Effector memory CD8-positive, alpha-beta T cell (primary cell): Measurements from ENCODE around the gene CDC42EP5.
A peak's percentile ranks its signal among the peaks of the same experiment; 100 is the strongest.
"Not testable (repeated sequence)": the region's sequence is repeated elsewhere in the genome, so short reads cannot be mapped to it uniquely, and the experiment has no call there.

ENCODE experiments used
- ATAC-seq: fragments of 150-1000 bp; cut with Tn5 transposase; replicated peaks from 2 replicates; pipeline ENCODE4 v1.10.0; 2021; ENCODE audit warnings: mild to moderate bottlenecking, moderate library complexity
- DNase-seq, 3 experiments: peaks; one replicate each; pipeline ENCODE4 v3.0.0; 2021
- H3K27ac Mint-ChIP-seq, 2 donors: one replicate each; pipeline ENCODE4 v1.8.0; 2022; ENCODE audit warnings: mild to moderate bottlenecking in 2 of 2, mixed read lengths in 2 of 2, moderate library complexity in 2 of 2
- H3K27me3 Mint-ChIP-seq, 2 donors: one replicate each; pipeline ENCODE4 v1.8.0; 2022; ENCODE audit warnings: mixed read lengths in 2 of 2
- H3K36me3 Mint-ChIP-seq: one replicate; pipeline ENCODE4 v1.8.0; 2022; ENCODE audit warnings: mild to moderate bottlenecking, moderate library complexity, mixed read lengths; ENCODE audit not compliant: insufficient read depth
- H3K4me1 Mint-ChIP-seq, 2 donors: one replicate each; pipeline ENCODE4 v1.8.0; 2022; ENCODE audit warnings: low read depth in 2 of 2, mixed read lengths in 2 of 2
- H3K4me3 Mint-ChIP-seq, 2 donors: one replicate each; pipeline ENCODE4 v1.8.0; 2022; ENCODE audit warnings: mild to moderate bottlenecking in 2 of 2, mixed read lengths in 2 of 2, moderate library complexity in 2 of 2
- H3K9me3 Mint-ChIP-seq, 2 donors: one replicate each; pipeline ENCODE4 v1.8.0; 2022; ENCODE audit warnings: mixed read lengths in 2 of 2

Gene CDC42EP5

DNA sequence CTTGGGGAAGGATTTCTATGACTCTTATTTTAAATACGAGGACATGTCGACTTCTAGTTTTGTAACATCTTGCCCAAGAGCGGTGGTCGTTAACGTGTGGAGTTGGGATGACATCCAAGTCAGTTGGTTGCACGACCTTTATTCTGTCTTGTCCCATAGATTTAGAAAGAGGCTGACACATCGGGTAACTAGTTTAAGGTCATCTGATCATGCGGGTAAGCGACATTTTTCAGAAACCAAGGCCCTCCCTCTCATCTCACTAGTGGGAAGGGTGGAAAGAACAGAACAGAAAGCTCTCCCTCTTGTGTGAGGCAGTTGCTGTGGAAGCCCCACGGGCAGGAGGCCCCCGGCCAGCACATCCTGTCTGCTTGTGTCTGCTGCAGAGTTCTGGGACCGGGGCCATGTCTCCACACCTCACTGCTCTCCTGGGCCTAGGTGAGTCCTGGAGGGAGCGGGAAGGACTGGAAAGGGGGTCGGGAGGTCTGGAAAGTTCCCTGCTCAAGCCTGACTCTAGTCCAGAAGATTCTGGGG, 29.5 kb upstream of the CDC42EP5 start, which contains the start of gene LAIR2:
Gene LAIR2 (plus strand): TSS at position 314 of the 531 bp plus-strand sequence. CDS start 88 bp downstream, at position 402.
- peaks cover 30 to 36% of the 10 kb centered on the region in 2 donors for H3K4me1 Mint-ChIP-seq
- DNase-seq: peak in 2 of 3 experiments; percentile 4 to 17
- H3K27me3 Mint-ChIP-seq: peaks cover 5 to 32% of the 10 kb centered on the region in 2 donors
- H3K27ac Mint-ChIP-seq: peak within 1 kb of the TSS in 1 of 2 donors; percentile 14
- no peaks in the 10 kb centered on the region for H3K36me3 Mint-ChIP-seq
- no peak for ATAC-seq
- H3K9me3 Mint-ChIP-seq: no peaks in the 10 kb centered on the region
- H3K4me3 Mint-ChIP-seq: peak within 1 kb of the TSS in 1 of 2 donors; percentile 57

DNA sequence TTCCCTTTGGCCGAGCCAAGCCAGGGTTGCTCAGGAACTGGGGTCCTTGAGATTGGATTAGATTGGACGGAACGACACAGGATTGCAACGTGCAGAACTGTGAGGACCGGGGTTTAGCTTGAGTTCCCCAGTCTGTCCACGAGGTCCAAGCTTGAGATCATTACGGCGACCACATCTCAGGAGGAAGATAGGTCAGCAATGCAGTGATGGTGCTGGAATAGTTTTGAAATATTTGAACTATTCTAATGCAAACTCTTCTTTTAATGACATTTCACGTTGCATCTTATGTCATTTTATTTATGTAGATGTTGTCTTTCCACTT, 25.3 kb upstream of the CDC42EP5 start:
- Mint-ChIP-seq H3K27me3 (peaks cover 10 to 45% of the 10 kb centered on the region in 2 donors), H3K4me1 (peaks cover 16 to 29% of the 10 kb centered on the region in 2 donors), H3K4me3 (peak overlapping the region; percentile 50 to 52)
- not testable (repeated sequence) for H3K27ac Mint-ChIP-seq, DNase-seq, H3K9me3 Mint-ChIP-seq, H3K36me3 Mint-ChIP-seq, ATAC-seq

DNA sequence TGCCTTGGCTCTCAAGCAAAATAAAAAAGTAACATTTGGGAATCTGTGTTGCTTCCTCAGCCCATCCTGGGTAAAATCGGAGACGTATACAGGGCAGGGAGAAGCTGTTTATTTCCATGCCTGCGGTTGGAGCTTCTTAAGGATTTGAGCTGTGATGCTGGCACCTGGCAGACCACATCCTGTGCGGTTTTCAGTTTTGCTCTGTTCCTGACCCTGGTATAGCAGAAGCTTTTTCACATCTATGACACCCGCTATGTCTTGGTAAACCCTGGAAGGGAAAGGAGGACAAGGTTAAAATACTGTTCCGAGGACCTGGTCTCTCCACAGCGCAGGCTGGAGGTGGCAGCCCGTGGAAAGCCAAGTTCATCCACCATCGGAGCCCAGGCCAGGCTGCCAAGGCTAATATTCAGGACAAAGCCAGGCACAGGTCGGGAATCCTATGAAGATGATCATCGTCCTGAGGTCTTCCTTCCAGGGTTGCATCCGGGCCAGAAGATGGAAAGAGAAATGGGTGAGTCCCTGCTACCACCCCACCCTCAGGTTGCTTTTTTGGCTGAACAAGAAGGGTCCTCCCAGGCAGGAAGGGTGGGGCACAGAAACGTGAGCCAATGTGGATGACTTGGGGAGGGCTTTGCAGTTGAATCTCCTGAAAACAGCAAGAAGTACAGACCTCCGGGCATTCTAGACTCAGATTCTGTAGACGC, 24.8 kb upstream of the CDC42EP5 start:
- not testable (repeated sequence) for H3K27ac Mint-ChIP-seq, H3K9me3 Mint-ChIP-seq, H3K36me3 Mint-ChIP-seq, DNase-seq
- Mint-ChIP-seq H3K27me3 (peaks cover 10 to 50% of the 10 kb centered on the region in 2 donors), H3K4me3 (peak overlapping the region; percentile 50 to 52), H3K4me1 (peaks cover 16 to 26% of the 10 kb centered on the region in 2 donors)
- ATAC-seq: peak; percentile 88

DNA sequence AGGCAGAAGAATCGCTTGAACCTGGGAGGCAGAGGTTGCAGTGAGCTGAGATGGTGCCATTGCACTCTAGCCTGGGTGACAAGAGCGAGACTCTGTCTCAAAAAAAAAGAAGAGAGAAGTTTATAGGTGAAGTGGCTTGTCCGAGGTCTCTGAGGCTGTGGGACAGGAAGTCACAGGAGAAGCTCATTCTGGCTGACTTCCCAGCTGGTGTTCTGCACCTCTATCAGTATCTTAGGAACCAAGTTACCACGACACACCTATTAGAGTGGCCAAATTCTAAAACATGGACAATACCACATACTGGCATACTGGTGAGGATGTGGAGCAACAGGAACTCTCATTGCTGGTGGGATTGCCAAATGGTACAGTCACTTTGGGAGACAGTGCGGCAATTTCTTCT, 22.2 kb upstream of the CDC42EP5 start:
- not testable (repeated sequence) for DNase-seq, H3K36me3 Mint-ChIP-seq, H3K4me3 Mint-ChIP-seq, H3K9me3 Mint-ChIP-seq, H3K27ac Mint-ChIP-seq
- ATAC-seq: peak; percentile 59
- peaks cover 16 to 26% of the 10 kb centered on the region in 2 donors for H3K4me1 Mint-ChIP-seq
- H3K27me3 Mint-ChIP-seq: peaks cover 10 to 52% of the 10 kb centered on the region in 2 donors

DNA sequence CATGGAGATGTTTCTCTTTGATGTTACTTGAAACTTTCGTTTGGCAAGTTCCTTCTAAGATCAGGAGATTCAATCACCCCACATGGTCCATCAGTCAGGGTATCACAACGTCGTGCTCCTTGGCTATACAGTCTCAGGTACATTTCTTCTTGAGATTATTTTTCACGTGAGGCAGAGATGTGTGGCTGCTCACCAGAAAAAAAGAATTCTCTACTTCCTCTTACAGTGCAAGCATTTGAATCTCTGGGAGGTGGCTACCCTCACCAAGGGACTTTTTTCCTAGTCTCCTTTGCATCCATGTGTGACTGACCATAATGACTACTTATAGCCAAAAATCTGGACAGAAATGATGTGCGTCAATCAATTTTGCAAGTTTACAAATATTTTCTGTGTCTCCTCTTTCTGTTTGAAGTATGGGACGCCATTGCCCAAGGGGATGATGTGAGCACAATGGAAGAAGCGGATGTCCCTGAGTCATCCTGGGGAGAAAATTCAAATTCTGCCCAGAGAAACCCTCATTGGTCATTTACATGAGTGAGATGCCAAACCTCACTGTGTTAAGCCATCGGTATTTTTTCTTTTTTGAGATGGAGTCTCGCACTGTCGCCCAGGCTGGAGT, 21.0 kb upstream of the CDC42EP5 start:
- no peak overlapping the region for H3K4me3 Mint-ChIP-seq
- DNase-seq: no peak
- no peak overlapping the region for H3K27ac Mint-ChIP-seq
- peaks cover 13 to 21% of the 10 kb centered on the region in 2 donors for H3K4me1 Mint-ChIP-seq
- no peaks in the 10 kb centered on the region for H3K9me3 Mint-ChIP-seq
- H3K27me3 Mint-ChIP-seq: peaks cover 6 to 46% of the 10 kb centered on the region in 2 donors
- no peaks in the 10 kb centered on the region for H3K36me3 Mint-ChIP-seq
- ATAC-seq: no peak

DNA sequence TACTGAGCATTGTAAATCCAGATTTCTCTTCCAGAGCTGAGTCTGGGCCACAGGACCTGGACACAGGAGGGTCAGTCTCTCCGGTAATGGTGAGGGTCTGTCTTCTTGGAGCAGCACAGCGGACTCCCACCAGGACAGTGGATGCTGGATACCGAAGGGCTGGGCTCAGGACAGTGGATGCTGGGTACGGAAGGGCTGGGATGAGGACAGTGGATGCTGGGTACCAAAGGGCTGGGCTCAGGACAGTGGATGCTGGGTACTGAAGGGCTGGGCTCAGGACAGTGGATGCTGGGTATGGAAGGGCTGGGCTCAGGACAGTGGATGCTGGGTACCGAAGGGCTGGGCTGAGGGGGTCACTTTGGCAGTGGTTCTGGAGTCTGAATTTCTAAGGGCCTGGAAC, 20.0 kb upstream of the CDC42EP5 start:
- peaks cover 12 to 21% of the 10 kb centered on the region in 2 donors for H3K4me1 Mint-ChIP-seq
- H3K9me3 Mint-ChIP-seq, ATAC-seq, H3K36me3 Mint-ChIP-seq, H3K27ac Mint-ChIP-seq, H3K4me3 Mint-ChIP-seq, DNase-seq: not testable (repeated sequence)
- peaks cover 5 to 44% of the 10 kb centered on the region in 2 donors for H3K27me3 Mint-ChIP-seq

DNA sequence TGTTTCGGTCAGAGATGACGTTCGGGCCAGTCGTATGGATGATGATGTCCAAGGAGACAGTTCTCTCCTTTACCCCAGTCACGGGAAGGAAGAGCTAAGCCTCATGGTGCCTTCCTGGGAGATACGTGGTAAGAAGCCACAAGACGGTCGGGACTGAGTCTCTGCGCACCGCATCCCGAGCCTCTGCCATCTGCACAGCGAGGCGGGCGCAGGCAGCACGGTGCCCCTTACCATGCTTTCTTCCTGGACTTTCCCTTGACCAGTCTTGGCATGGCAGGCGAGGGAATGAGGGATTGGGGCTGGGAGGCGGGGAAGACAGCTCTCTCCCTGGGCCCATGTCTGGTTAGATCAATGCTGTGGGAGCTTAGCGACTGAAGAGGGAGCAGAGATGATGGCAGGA, 19.5 kb upstream of the CDC42EP5 start:
- Mint-ChIP-seq H3K27me3 (peaks cover 5 to 44% of the 10 kb centered on the region in 2 donors), H3K9me3 (no peaks in the 10 kb centered on the region), H3K36me3 (no peaks in the 10 kb centered on the region), H3K4me3 (no peak overlapping the region), H3K4me1 (peaks cover 7 to 18% of the 10 kb centered on the region in 2 donors), H3K27ac (no peak overlapping the region)
- ATAC-seq (no peak), DNase-seq (no peak)

DNA sequence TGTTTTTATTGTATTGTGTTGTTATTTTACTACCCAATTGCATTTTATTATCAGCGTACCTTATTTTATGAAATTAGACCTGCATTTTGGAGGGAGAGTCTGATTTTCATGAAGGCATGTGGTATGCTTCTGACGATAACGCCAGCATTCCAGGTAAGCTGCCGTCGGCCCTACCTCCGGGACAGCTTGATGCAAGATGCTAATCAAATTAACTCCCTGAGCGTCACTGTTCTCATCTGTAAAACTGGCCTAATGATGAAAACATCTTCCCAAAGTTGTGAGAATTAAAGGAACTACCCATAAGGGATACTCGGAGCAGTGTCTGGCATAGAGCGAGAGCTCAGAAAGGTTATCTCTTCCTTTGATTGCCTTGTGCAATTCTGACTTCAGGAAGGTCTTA, 16.7 kb upstream of the CDC42EP5 start:
- Mint-ChIP-seq H3K27me3 (peaks cover 5 to 27% of the 10 kb centered on the region in 2 donors), H3K9me3 (no peaks in the 10 kb centered on the region), H3K36me3 (peaks cover 2% of the 10 kb centered on the region), H3K4me3 (no peak overlapping the region), H3K4me1 (peaks cover 3 to 20% of the 10 kb centered on the region in 2 donors), H3K27ac (no peak overlapping the region)
- ATAC-seq (no peak), DNase-seq (no peak)

DNA sequence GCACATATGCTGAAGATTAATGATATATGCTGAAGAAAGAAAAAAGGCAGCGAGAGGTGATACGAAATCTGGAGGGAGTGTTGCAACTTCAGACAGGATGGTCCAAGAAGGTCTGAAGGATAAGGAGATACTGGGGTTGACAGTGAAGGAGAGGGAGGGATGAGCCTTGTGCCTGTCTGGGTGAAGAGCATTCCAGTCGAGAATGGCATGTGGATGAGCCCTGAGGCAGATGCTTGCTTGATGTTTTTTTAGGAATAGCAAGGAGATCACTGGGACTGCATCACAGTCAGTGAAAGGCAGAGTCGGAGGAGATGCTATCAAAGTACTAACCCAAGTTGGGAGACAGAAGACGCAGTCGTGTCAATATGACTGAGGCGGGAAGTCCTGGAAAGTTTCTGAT, 16.2 kb upstream of the CDC42EP5 start:
- DNase-seq: no peak
- Mint-ChIP-seq H3K9me3 (no peaks in the 10 kb centered on the region), H3K4me3 (no peak overlapping the region), H3K27me3 (peaks cover 6 to 27% of the 10 kb centered on the region in 2 donors), H3K36me3 (peaks cover 2% of the 10 kb centered on the region), H3K27ac (no peak overlapping the region), H3K4me1 (peaks cover 3 to 20% of the 10 kb centered on the region in 2 donors)
- no peak for ATAC-seq

DNA sequence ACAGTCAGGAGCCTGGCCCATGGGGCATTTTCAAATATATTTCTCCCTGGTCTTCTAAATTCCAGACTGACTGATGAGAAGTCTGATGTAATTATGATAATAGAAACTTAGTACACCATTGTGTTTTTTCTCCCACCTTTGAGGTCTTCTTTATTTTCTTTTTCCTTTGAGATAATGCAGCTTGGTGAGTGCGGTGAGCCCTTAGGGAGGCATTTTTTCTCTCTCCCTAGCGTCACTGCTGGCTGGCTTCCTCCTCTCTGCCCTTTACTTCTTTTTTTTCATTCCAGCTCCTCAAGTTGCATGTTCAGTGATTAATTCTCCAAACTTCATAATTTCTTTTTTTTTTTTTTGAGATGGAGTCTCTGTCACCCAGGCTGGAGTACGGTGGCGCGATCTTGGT, 12.8 kb upstream of the CDC42EP5 start:
- DNase-seq (no peak), ATAC-seq (no peak)
- peaks cover 14 to 34% of the 10 kb centered on the region in 2 donors for H3K4me1 Mint-ChIP-seq
- peaks cover 7 to 20% of the 10 kb centered on the region in 2 donors for H3K27me3 Mint-ChIP-seq
- no peak overlapping the region for H3K27ac Mint-ChIP-seq
- peak overlapping the region; percentile 53 to 66 for H3K4me3 Mint-ChIP-seq
- H3K36me3 Mint-ChIP-seq: peaks cover 6% of the 10 kb centered on the region
- no peaks in the 10 kb centered on the region for H3K9me3 Mint-ChIP-seq

DNA sequence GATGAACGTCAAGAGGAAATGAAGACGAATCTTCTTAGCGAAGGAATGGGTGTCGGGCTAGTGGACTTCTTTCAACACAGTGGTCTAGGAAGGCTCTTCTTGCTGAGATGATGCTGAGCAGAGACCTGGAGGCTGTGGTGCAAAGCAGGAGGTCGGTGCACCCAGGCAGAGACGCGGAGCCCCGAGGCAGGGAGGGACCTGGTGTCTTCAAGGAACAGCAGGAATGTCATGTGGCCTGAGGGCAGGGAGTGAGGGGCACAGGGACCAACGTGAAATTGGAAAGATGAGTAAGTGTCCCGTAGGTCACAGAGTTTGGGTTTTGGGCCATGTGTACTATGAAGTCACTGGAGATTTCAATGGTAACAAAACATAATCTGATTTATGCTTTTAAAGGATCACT, 11.4 kb upstream of the CDC42EP5 start:
- Mint-ChIP-seq H3K4me3 (peak overlapping the region in 1 of 2 donors; percentile 11), H3K27me3 (peaks cover 7 to 25% of the 10 kb centered on the region in 2 donors), H3K4me1 (peaks cover 16 to 35% of the 10 kb centered on the region in 2 donors), H3K36me3 (peaks cover 6% of the 10 kb centered on the region), H3K27ac (no peak overlapping the region), H3K9me3 (no peaks in the 10 kb centered on the region)
- ATAC-seq (no peak), DNase-seq (no peak)

DNA sequence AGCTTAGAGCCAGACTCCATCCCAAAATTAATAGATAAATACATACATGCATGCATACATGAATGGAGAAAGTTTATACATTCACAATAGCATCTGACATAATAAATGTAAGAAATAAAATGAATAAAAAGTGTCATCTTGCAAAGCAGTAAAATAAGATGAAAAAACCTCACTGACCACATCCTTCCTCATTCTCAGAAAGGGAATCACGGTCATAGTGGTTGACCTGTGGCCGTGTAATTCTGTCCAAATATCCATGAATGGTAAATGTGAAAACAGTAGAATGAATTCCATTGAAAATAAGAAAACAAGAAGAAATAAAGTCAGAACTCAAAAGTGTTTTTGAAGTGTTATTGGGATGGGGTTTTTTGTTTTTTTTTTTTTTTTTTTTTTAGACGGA, 9.8 kb upstream of the CDC42EP5 start:
- peak overlapping the region in 1 of 2 donors; percentile 46 for H3K4me3 Mint-ChIP-seq
- no peak for ATAC-seq
- H3K4me1 Mint-ChIP-seq: peaks cover 16 to 39% of the 10 kb centered on the region in 2 donors

DNA sequence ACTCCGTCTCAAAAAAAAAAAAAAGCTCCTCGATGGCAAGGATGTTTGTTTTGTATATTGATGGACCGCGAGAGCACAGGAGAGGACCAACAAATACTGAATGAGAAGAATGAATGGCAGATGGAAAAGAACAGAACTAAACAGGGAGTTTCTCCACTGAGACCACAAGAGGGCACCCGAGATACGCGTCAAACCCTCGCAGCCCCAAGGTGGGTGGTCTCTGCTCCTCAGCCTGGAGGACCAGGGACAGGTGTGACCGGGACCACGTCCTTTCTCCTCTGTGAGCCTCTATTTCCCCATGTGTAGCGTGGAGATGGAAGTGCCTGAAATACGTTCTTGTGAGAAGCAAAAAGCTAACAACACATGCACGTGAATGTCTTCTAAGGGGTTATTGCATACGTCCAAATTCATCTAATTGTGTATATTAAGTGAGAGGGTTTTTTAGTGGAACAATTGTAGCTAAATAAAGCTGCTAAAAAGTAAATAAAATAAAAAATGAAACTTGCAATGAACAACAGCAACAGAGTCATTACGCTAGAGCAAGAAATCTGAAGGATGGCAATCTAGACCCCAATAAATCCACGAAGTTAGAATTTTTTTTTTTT, 8.3 kb upstream of the CDC42EP5 start:
- Mint-ChIP-seq H3K4me3 (peak overlapping the region; percentile 29 to 57), H3K27ac (no peak overlapping the region)

More for the DNA sequence above, 9.8 kb upstream of the CDC42EP5 start:
- Mint-ChIP-seq H3K9me3 (no peaks in the 10 kb centered on the region), H3K27me3 (peaks cover 11 to 38% of the 10 kb centered on the region in 2 donors), H3K36me3 (peaks cover 6% of the 10 kb centered on the region), H3K27ac (no peak overlapping the region)
- no peak for DNase-seq

More for the DNA sequence above, 8.3 kb upstream of the CDC42EP5 start:
- DNase-seq (peak in 2 of 3 experiments; percentile 42 to 43), ATAC-seq (peak; percentile 56)
- H3K36me3 Mint-ChIP-seq: peaks cover 6% of the 10 kb centered on the region
- H3K9me3 Mint-ChIP-seq: no peaks in the 10 kb centered on the region
- H3K27me3 Mint-ChIP-seq: peaks cover 11 to 49% of the 10 kb centered on the region in 2 donors
- peaks cover 16 to 39% of the 10 kb centered on the region in 2 donors for H3K4me1 Mint-ChIP-seq
